Measurements from ENCODE around the gene PFN4. TPM values are rescaled to one million over a fixed set of nuclear protein-coding genes. Genes with fewer than 3 reads are reported as not detected.

PFN4 gene
- total RNA-seq, 2 experiments from 2014 or later, result not detected

DNA sequence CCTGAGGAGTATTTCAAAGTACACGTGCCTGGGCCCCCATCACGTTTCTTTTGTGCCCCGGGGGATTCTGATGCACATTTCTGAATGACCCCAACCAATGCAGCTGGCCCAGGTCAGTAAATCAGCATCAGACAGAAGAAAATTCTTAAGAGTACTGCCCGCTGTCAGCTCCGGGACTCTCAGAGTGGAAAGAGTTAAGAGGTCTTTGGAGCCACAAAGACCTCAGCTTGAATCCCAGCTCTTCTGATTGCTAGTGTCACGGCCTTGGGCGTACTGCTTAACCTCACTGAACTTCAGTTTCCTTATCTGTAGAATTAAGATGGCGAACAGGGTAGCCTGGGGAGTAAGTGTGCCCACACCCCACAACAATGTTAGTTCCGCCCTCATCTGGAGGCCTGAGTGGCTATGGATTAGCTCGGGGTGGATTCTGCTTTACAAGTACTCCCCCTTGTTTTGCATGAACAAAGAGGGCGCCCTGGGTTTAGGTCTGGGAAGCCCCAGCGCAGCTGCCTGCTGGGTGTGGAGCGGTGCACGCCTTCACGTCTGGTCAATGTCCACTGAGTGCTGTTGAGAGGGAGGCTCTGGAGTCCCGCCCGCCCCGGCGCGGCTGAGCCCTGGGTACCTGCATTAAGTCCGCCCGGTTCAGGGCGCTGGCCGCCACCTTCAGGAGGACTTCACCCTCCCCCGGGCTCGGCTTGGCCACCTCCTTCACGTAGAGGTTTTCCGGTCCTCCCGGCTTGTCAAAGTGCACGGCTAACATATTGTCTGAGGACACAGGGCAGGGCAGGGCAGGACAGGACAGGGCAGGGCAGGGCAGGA lies 39.4 kb downstream of the PFN4 start:
- H3K36me3 Mint-ChIP-seq, result peaks cover 4% of the 10 kb centered on the region

DNA sequence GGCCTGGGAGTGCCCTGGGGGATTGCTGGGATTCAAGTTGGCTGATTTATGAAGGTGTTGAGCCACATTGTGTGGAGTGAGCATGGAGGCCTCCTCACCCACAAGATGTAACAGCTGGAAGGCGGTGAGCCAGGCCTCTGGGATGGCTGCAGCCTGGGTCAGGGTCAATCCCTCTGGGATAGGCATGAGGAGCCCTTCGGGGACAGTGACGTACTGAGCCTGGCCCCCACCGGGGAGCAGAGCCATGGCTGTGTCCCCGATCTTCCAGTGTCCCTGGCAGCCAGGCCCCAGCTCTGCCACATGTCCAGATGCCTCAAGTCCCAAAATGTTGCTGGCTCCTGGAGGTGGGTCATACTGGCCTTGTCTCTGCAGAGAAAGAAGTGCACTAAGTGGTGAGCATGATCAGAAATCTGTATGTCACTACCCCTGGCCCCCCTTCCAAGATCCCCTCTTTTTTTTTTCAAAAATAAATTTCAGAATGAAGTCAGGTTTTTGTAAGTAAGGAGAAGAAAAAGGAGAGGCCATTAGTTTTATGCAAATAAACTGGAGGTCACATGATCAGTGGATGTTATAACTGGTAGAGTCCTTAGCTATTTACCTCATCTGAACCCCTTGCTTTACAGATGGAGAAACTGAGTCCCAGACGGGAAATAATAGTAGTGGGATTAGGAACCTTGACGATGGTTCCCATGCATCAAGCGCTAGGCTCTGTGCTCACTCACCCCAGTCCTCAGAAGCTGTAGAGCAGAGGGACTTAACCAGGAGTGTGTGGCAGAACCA lies 40.2 kb downstream of the PFN4 start:
- no peaks in the 10 kb centered on the region for H3K9me3 Mint-ChIP-seq (ENCODE audit: low read depth)
- CTCF ChIA-PET, result interaction anchor here (0.6 to 3.7 kb wide), 23 partner anchors 7 to 295 kb away, joined by 3 to 48 read pairs (median 9); partner anchors contain the start of genes ATAD2B, FAM228B, SF3B6 and WDCP
- H3K4me3 Mint-ChIP-seq, result peak overlapping the region; percentile 83
- DNase-seq (no peak), ATAC-seq (no peak)
- H3K36me3 Mint-ChIP-seq, result peaks cover 4% of the 10 kb centered on the region
- peak overlapping the region; percentile 86 for H3K27ac Mint-ChIP-seq
- peaks cover 21% of the 10 kb centered on the region for H3K4me1 Mint-ChIP-seq
- no peaks in the 10 kb centered on the region for H3K27me3 Mint-ChIP-seq

More for the DNA sequence above, 39.4 kb downstream of the PFN4 start:
- Mint-ChIP-seq H3K27ac (peak overlapping the region; percentile 86), H3K27me3 (no peaks in the 10 kb centered on the region), H3K4me3 (peak overlapping the region; percentile 83), H3K9me3 (ENCODE audit: low read depth) (no peaks in the 10 kb centered on the region), H3K4me1 (peaks cover 19% of the 10 kb centered on the region)
- peak; percentile 73 for ATAC-seq
- CTCF ChIA-PET, result interaction anchor here (0.6 to 3.7 kb wide), 47 partner anchors 8 to 302 kb away, joined by 3 to 48 read pairs (median 4); partner anchors contain the start of genes ATAD2B, FAM228B, SF3B6 and WDCP
- peak; percentile 76 for DNase-seq

DNA sequence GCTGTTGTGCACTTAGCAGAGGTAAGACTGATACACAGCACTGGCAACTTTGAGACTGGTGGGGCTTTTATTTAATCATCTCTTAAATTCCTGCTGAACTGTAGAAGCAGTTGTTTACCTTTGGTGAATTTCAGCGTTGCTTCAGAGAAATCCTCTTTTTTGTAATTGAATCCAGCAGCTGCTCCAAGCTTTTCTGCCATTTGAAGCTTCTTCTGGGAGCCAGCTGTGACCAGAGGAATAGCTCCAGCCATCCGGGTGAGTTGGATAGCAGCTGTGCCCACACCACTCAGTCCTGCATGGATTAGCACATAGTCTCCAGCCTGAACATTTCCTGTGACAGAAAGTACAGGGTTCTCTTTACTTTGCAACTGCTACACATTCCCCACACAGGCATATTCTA lies 42.4 kb downstream of the PFN4 start:
- no peak overlapping the region for H3K27ac Mint-ChIP-seq
- DNase-seq (no peak), ATAC-seq (no peak)
- no peak overlapping the region for H3K4me3 Mint-ChIP-seq
- H3K36me3 Mint-ChIP-seq, result peaks cover 4% of the 10 kb centered on the region
- H3K4me1 Mint-ChIP-seq, result peaks cover 28% of the 10 kb centered on the region
- CTCF ChIA-PET, result interaction anchor here (1.4 kb wide), 1 partner anchor 154 kb away, joined by 4 read pairs; the partner anchor contains the start of gene ATAD2B
- H3K9me3 Mint-ChIP-seq (ENCODE audit: low read depth), result no peaks in the 10 kb centered on the region
- no peaks in the 10 kb centered on the region for H3K27me3 Mint-ChIP-seq

DNA sequence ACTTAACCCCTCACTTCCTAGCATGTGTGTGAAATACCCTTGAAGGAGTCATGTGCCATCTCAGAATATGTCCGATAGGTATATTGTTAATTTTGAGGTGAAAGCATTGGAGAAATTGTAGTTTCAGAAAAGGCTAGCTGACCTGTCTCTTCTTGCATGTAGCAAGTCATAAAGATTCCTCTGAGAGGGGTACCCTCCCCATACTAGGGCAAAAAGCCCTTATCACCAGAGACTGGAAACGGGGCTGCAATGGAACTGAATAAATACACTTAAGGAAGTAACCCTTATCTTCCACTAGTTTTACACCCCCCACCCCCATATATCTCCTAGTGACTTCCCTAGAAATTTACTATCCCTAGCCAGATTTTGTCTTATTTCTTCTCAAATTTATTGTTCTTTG lies 45.3 kb downstream of the PFN4 start:
- Mint-ChIP-seq H3K36me3 (peaks cover 11% of the 10 kb centered on the region), H3K9me3 (ENCODE audit: low read depth) (no peaks in the 10 kb centered on the region)

DNA sequence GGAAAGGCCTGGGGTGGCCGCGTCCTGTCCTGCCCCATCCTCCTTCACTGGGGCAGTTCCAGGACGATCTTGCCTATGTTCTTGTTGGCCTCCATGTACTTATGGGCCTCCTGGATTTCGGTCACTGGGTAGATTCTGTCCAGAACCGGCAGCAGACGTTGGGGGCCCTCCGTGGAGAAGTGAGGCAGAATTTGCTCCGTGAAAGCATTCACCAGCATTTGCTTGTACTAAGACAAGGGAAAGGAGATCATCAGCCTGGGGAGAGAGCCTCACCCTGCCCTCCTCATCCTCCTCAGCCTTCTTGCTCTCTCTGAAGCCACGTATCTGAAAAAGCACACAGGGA lies 45.6 kb downstream of the PFN4 start:
- no peaks in the 10 kb centered on the region for H3K9me3 Mint-ChIP-seq (ENCODE audit: low read depth)
- DNase-seq, result no peak
- peaks cover 14% of the 10 kb centered on the region for H3K36me3 Mint-ChIP-seq
- peak overlapping the region; percentile 90 for H3K4me3 Mint-ChIP-seq
- peaks cover 35% of the 10 kb centered on the region for H3K4me1 Mint-ChIP-seq
- CTCF ChIA-PET, result interaction anchor here (1.1 to 4.0 kb wide), 2 partner anchors 81 to 150 kb away, joined by 3 to 22 read pairs; partner anchors contain the start of gene ATAD2B
- no peaks in the 10 kb centered on the region for H3K27me3 Mint-ChIP-seq
- H3K27ac Mint-ChIP-seq, result peak overlapping the region; percentile 96
- ATAC-seq, result no peak

More for the DNA sequence above, 45.3 kb downstream of the PFN4 start:
- peak overlapping the region; percentile 90 for H3K4me3 Mint-ChIP-seq
- no peaks in the 10 kb centered on the region for H3K27me3 Mint-ChIP-seq
- peak overlapping the region; percentile 96 for H3K27ac Mint-ChIP-seq
- ATAC-seq (no peak), DNase-seq (no peak)
- CTCF ChIA-PET, result interaction anchor here (2.0 to 4.0 kb wide), 2 partner anchors 30 to 150 kb away, joined by 5 to 22 read pairs; partner anchors contain the start of genes ATAD2B and WDCP
- H3K4me1 Mint-ChIP-seq, result peaks cover 31% of the 10 kb centered on the region

GRCh38 chr2:24076849-24077534 lies 46.1 kb downstream of the PFN4 start:
- peaks cover 38% of the 10 kb centered on the region for H3K4me1 Mint-ChIP-seq
- peak overlapping the region; percentile 96 for H3K27ac Mint-ChIP-seq
- no peaks in the 10 kb centered on the region for H3K27me3 Mint-ChIP-seq
- DNase-seq, result no peak
- CTCF ChIA-PET, result interaction anchor here (0.8 to 4.0 kb wide), 7 partner anchors 7 to 253 kb away, joined by 3 to 22 read pairs (median 4); partner anchors contain the start of genes ATAD2B, TP53I3 and WDCP
- H3K4me3 Mint-ChIP-seq, result peak overlapping the region; percentile 90
- no peaks in the 10 kb centered on the region for H3K9me3 Mint-ChIP-seq (ENCODE audit: low read depth)
- H3K36me3 Mint-ChIP-seq, result peaks cover 13% of the 10 kb centered on the region
- ATAC-seq, result no peak

GRCh38 chr2:24075915-24076848 lies 47.0 kb downstream of the PFN4 start, which contains the start of gene SF3B6:
SF3B6 (minus strand) TSS chr2:24076326; CDS start chr2:24076229, 97 bp downstream.
- Mint-ChIP-seq H3K27me3 (no peaks in the 10 kb centered on the region), H3K27ac (peak within 1 kb of the TSS; percentile 96), H3K4me3 (peak within 1 kb of the TSS; percentile 90), H3K4me1 (peaks cover 38% of the 10 kb centered on the region), H3K9me3 (ENCODE audit: low read depth) (no peaks in the 10 kb centered on the region), H3K36me3 (peaks cover 13% of the 10 kb centered on the region)
- ATAC-seq (peak; percentile 87), DNase-seq (peak; percentile 100)
- CTCF ChIA-PET, result interaction anchor here (0.7 to 4.0 kb wide), 10 partner anchors 8 to 252 kb away, joined by 3 to 22 read pairs (median 4); partner anchors contain the start of genes ATAD2B, TP53I3 and WDCP

- Mint-ChIP-seq H3K27ac (peak overlapping the region; percentile 96), H3K27me3 (no peaks in the 10 kb centered on the region), H3K4me3 (peak overlapping the region; percentile 90), H3K4me1 (peaks cover 40% of the 10 kb centered on the region), H3K9me3 (ENCODE audit: low read depth) (no peaks in the 10 kb centered on the region), H3K36me3 (peaks cover 13% of the 10 kb centered on the region)
- DNase-seq, result no peak
- CTCF ChIA-PET, result interaction anchor here (1.3 to 2.2 kb wide), 2 partner anchors 9 to 251 kb away, joined by 3 to 10 read pairs; partner anchors contain the start of gene TP53I3
- no peak for ATAC-seq
These were observed 47.9 kb downstream of the PFN4 start for GRCh38 chr2:24075259-24075658.

GRCh38 chr2:24073816-24074215 lies 49.3 kb downstream of the PFN4 start:
- Mint-ChIP-seq H3K4me1 (peaks cover 51% of the 10 kb centered on the region), H3K27ac (no peak overlapping the region), H3K36me3 (peaks cover 20% of the 10 kb centered on the region), H3K27me3 (no peaks in the 10 kb centered on the region), H3K4me3 (no peak overlapping the region), H3K9me3 (ENCODE audit: low read depth) (no peaks in the 10 kb centered on the region)
- CTCF ChIA-PET, result interaction anchor here (1.7 to 2.4 kb wide), 3 partner anchors 10 to 250 kb away, joined by 5 to 13 read pairs (median 8); partner anchors contain the start of genes ATAD2B and TP53I3
- peak; percentile 33 for DNase-seq
- ATAC-seq, result no peak

- Mint-ChIP-seq H3K9me3 (ENCODE audit: low read depth) (no peaks in the 10 kb centered on the region), H3K27me3 (no peaks in the 10 kb centered on the region), H3K4me3 (no peak overlapping the region), H3K27ac (no peak overlapping the region), H3K36me3 (peaks cover 30% of the 10 kb centered on the region), H3K4me1 (peaks cover 44% of the 10 kb centered on the region)
- no peak for ATAC-seq
- CTCF ChIA-PET, result interaction anchor here (1.1 to 2.0 kb wide), 3 partner anchors 12 to 248 kb away, joined by 5 to 8 read pairs (median 6); partner anchors contain the start of genes ATAD2B and TP53I3
- no peak for DNase-seq
These were observed 50.9 kb downstream of the PFN4 start for GRCh38 chr2:24072259-24072658.

GRCh38 chr2:24065341-24065740 lies 57.8 kb downstream of the PFN4 start:
- Mint-ChIP-seq H3K36me3 (peaks cover 25% of the 10 kb centered on the region), H3K27ac (no peak overlapping the region), H3K4me1 (peaks cover 17% of the 10 kb centered on the region), H3K9me3 (ENCODE audit: low read depth) (no peaks in the 10 kb centered on the region), H3K27me3 (no peaks in the 10 kb centered on the region), H3K4me3 (no peak overlapping the region)
- ATAC-seq, result no peak
- no peak for DNase-seq
- CTCF ChIA-PET, result interaction anchor here (1.0 to 3.1 kb wide), 2 partner anchors 18 to 19 kb away, joined by 3 to 12 read pairs; partner anchors contain the start of genes TP53I3 and WDCP
